H9 (cell line): ENCODE results near the gene KIR3DL1. TPM values are rescaled to one million over a fixed set of nuclear protein-coding genes. Genes with fewer than 3 reads are reported as not detected.
"Not testable (repeated sequence)": the region's sequence is repeated elsewhere in the genome, so short reads cannot be mapped to it uniquely, and the experiment has no call there.

Experiments
- DNase-seq: peaks from one replicate; pipeline ENCODE4 v3.0.0-alpha.2; 2017
- H2AFZ ChIP-seq: one replicate; pipeline ENCODE4 v1.6.1; 2013; ENCODE audit warnings: mild to moderate bottlenecking, low read length, control low read depth, moderate library complexity
- H2AK5ac ChIP-seq: 2 replicates; pipeline ENCODE4 v1.6.1; 2013; ENCODE audit warnings: low read length, control low read depth, mixed read lengths; ENCODE audit not compliant: insufficient read length
- H2BK120ac ChIP-seq: one replicate; pipeline ENCODE4 v1.6.1; 2013; ENCODE audit warnings: low read depth, mild to moderate bottlenecking, low read length, control low read depth, inconsistent platforms; ENCODE audit not compliant: poor library complexity, severe bottlenecking
- H2BK12ac ChIP-seq: 2 replicates; pipeline ENCODE4 v1.6.1; 2013; ENCODE audit warnings: low read length, control low read depth, mixed read lengths, low read depth; ENCODE audit not compliant: insufficient read length
- H2BK15ac ChIP-seq: 2 replicates; pipeline ENCODE4 v1.6.1; 2013; ENCODE audit warnings: low read depth, low read length, control low read depth
- H2BK20ac ChIP-seq: one replicate; pipeline ENCODE4 v1.6.1; 2013; ENCODE audit warnings: low read depth, mild to moderate bottlenecking, low read length, control low read depth, inconsistent platforms; ENCODE audit not compliant: poor library complexity, severe bottlenecking
- H2BK5ac ChIP-seq: 2 replicates; pipeline ENCODE4 v1.6.1; 2013; ENCODE audit warnings: low read length, control low read depth, mixed read lengths; ENCODE audit not compliant: insufficient read length
- H3K14ac ChIP-seq: 2 replicates; pipeline ENCODE4 v1.6.1; 2013; ENCODE audit warnings: low read length, control low read depth; ENCODE audit not compliant: insufficient read depth
- H3K18ac ChIP-seq: 2 replicates; pipeline ENCODE4 v1.6.1; 2013; ENCODE audit warnings: low read depth, mild to moderate bottlenecking, mixed read lengths, low read length, control low read depth; ENCODE audit not compliant: insufficient read length
- H3K23ac ChIP-seq: 2 replicates; pipeline ENCODE4 v1.6.1; 2013; ENCODE audit warnings: low read length, control low read depth, mixed read lengths, low read depth; ENCODE audit not compliant: insufficient read length
- H3K23me2 ChIP-seq: 2 replicates; pipeline ENCODE4 v1.6.1; 2013; ENCODE audit warnings: low read depth, mild to moderate bottlenecking, mixed read lengths, low read length, control low read depth; ENCODE audit not compliant: insufficient read length, poor library complexity, severe bottlenecking
- H3K27ac ChIP-seq: 2 replicates; pipeline ENCODE4 v1.5.1; 2013; ENCODE audit warnings: low read length, control low read depth, mixed read lengths, low read depth; ENCODE audit not compliant: insufficient read length
- H3K27me3 ChIP-seq: 2 replicates; pipeline ENCODE4 v1.6.1; 2013; ENCODE audit warnings: low read length, control low read depth, inconsistent platforms; ENCODE audit not compliant: insufficient read depth
- H3K4ac ChIP-seq: 2 replicates; pipeline ENCODE4 v1.6.1; 2013; ENCODE audit warnings: low read depth, mild to moderate bottlenecking, control low read depth, inconsistent platforms, low read length, moderate library complexity
- H3K4me1 ChIP-seq: 2 replicates; pipeline ENCODE4 v1.6.1; 2013; ENCODE audit warnings: low read length, control low read depth, inconsistent platforms; ENCODE audit not compliant: insufficient read depth
- H3K4me2 ChIP-seq: 2 replicates; pipeline ENCODE4 v1.6.1; 2013; ENCODE audit warnings: low read length, control low read depth, mixed read lengths; ENCODE audit not compliant: insufficient read length, insufficient read depth
- H3K56ac ChIP-seq: 2 replicates; pipeline ENCODE4 v1.6.1; 2013; ENCODE audit warnings: low read depth, mild to moderate bottlenecking, mixed read lengths, low read length, control low read depth; ENCODE audit not compliant: insufficient read length
- H3K79me1 ChIP-seq: 2 replicates; pipeline ENCODE4 v1.6.1; 2013; ENCODE audit warnings: low read depth, mild to moderate bottlenecking, moderate library complexity, low read length, control low read depth, inconsistent platforms; ENCODE audit not compliant: insufficient read depth, poor library complexity, severe bottlenecking
- H3K79me2 ChIP-seq: 2 replicates; pipeline ENCODE4 v1.6.1; 2013; ENCODE audit warnings: low read length, control low read depth, inconsistent platforms; ENCODE audit not compliant: insufficient read depth
- H3K9ac ChIP-seq: 2 replicates; pipeline ENCODE4 v1.6.1; 2013; ENCODE audit warnings: low read length, control low read depth, mixed read lengths; ENCODE audit not compliant: insufficient read length; ENCODE audit errors: extremely low read depth
- H3K9me3 ChIP-seq: one replicate; pipeline ENCODE4 v1.6.1; 2013; ENCODE audit warnings: low read depth, low read length, inconsistent platforms; ENCODE audit not compliant: control insufficient read depth
- H3T11ph ChIP-seq: one replicate; pipeline ENCODE4 v1.6.1; 2013; ENCODE audit warnings: mild to moderate bottlenecking, low read length, control low read depth, inconsistent platforms
- H4K20me1 ChIP-seq: one replicate; pipeline ENCODE4 v1.6.1; 2013; ENCODE audit not compliant: control insufficient read depth, insufficient read length, insufficient read depth
- H4K5ac ChIP-seq: 2 replicates; pipeline ENCODE4 v1.6.1; 2013; ENCODE audit warnings: low read depth, mild to moderate bottlenecking, mixed read lengths, low read length, control low read depth; ENCODE audit not compliant: insufficient read length
- H4K8ac ChIP-seq: replicated peaks from 2 replicates; pipeline ENCODE4 v1.6.1; 2013; ENCODE audit warnings: low read length, control low read depth, mixed read lengths, low read depth; ENCODE audit not compliant: insufficient read length
- H4K91ac ChIP-seq: 2 replicates; pipeline ENCODE4 v1.6.1; 2013; ENCODE audit warnings: low read depth, mild to moderate bottlenecking, moderate library complexity, mixed read lengths, low read length, control low read depth; ENCODE audit not compliant: insufficient read length
- H3K27ac Mint-ChIP-seq, 3 experiments: 2 replicates in 2 of 3; 3 replicates in 1 of 3; pipeline ENCODE4 v1.8.0; 2020 to 2021; ENCODE audit warnings: mixed read lengths in 3 of 3, mild to moderate bottlenecking in 1 of 3, moderate library complexity in 1 of 3
- H3K27me3 Mint-ChIP-seq: 2 replicates; pipeline ENCODE4 v1.8.0; 2021; ENCODE audit warnings: low read depth, mild to moderate bottlenecking, moderate library complexity, mixed read lengths
- H3K36me3 Mint-ChIP-seq, 3 experiments: 2 replicates in 2 of 3; 3 replicates in 1 of 3; pipeline ENCODE4 v1.8.0; 2020 to 2021; ENCODE audit warnings: low read depth in 3 of 3, mixed read lengths in 3 of 3; ENCODE audit not compliant: insufficient read depth in 1 of 3
- H3K4me1 Mint-ChIP-seq, 2 experiments: 2 replicates each; pipeline ENCODE4 v1.8.0; 2020; ENCODE audit warnings: mixed read lengths in 2 of 2
- H3K4me3 Mint-ChIP-seq, 2 experiments: 2 replicates in 1 of 2; 3 replicates in 1 of 2; pipeline ENCODE4 v1.8.0; 2020 to 2021; ENCODE audit warnings: mild to moderate bottlenecking in 2 of 2, mixed read lengths in 2 of 2, moderate library complexity in 1 of 2
- H3K9me3 Mint-ChIP-seq, 2 experiments: 2 replicates in 1 of 2; 3 replicates in 1 of 2; pipeline ENCODE4 v1.8.0; 2020; ENCODE audit warnings: mild to moderate bottlenecking in 2 of 2, mixed read lengths in 2 of 2, moderate library complexity in 1 of 2
- CTCF ChIP-seq: fragments of 200-600 bp; sonication (generic); conservative IDR thresholded peaks from 3 replicates; pipeline ENCODE4 v1.8.0; 2021; ENCODE audit warnings: antibody characterized with exemption, mild to moderate bottlenecking
- WGBS: extraction: QIAGEN DNeasy Blood & Tissue Kit; methylation state at CpG from one replicate; pipeline ENCODE4 v1.1.7; 2013; ENCODE audit warnings: missing lambda C conversion rate, low lambda C conversion rate, mixed read lengths; ENCODE audit not compliant: insufficient read length; ENCODE audit errors: extremely low coverage; 5-methylcytosine and 5-hydroxymethylcytosine counted together
- total RNA-seq: library from RNA; stranded (reverse); gene quantifications from 2 replicates; pipeline ENCODE4 v1.2.1, GENCODE V29; 2021

KIR3DL1 gene
- total RNA-seq, 1 experiment from 2014 or later = not detected

- Histone ChIP-seq H2BK5ac (no peak overlapping the region), H3K9me3 (peaks cover 96% of the 10 kb centered on the region), H3K4ac (no peak overlapping the region), H2BK12ac (no peak overlapping the region), H4K91ac (no peak overlapping the region), H3K27ac (no peak overlapping the region), H3K27me3 (no peaks in the 10 kb centered on the region), H4K5ac (no peak overlapping the region), H3K23me2 (no peaks in the 10 kb centered on the region), H2AFZ (no peak overlapping the region), H2BK20ac (no peak overlapping the region), H2BK15ac (no peak overlapping the region), H3K4me2 (no peak overlapping the region), H3K9ac (no peak overlapping the region), H2AK5ac (no peak overlapping the region), H3K23ac (no peak overlapping the region), H3T11ph (no peak overlapping the region), H4K20me1 (no peaks in the 10 kb centered on the region), H3K14ac (no peak overlapping the region), H3K79me2 (no peaks in the 10 kb centered on the region), H3K56ac (no peak overlapping the region), H3K79me1 (no peaks in the 10 kb centered on the region), H3K18ac (no peak overlapping the region), H4K8ac (no peak overlapping the region), H2BK120ac (no peak overlapping the region), H3K4me1 (no peaks in the 10 kb centered on the region)
- no peak for TF ChIP-seq CTCF
- Mint-ChIP-seq H3K4me3 (no peak overlapping the region), H3K36me3 (peaks cover 18 to 56% (median 22%) of the 10 kb centered on the region in 3 experiments; a peak in 6 of 7 replicates), H3K4me1 (no peaks in the 10 kb centered on the region), H3K9me3 (peaks cover 96 to 99% of the 10 kb centered on the region in 2 experiments), H3K27ac (no peak overlapping the region), H3K27me3 (peaks cover 4% of the 10 kb centered on the region)
- DNase-seq = no peak
- WGBS = no CpG with 5 or more reads among the region's 2 CpGs
Observed at GRCh38 chr19:54806516-54806838, 9.8 kb upstream of the KIR3DL1 start.

GRCh38 chr19:54814571-54814970 is 1.7 kb upstream of the KIR3DL1 start:
- not testable (repeated sequence) for H4K91ac ChIP-seq, H3K4me2 ChIP-seq, H2BK12ac ChIP-seq, H3K79me1 ChIP-seq, H2BK5ac ChIP-seq, DNase-seq, H2AK5ac ChIP-seq, H3K4me1 ChIP-seq, H3T11ph ChIP-seq, H4K5ac ChIP-seq, H2BK120ac ChIP-seq, H3K4me1 Mint-ChIP-seq, H3K27ac Mint-ChIP-seq, H2BK20ac ChIP-seq, H3K4me3 Mint-ChIP-seq, H2AFZ ChIP-seq, H3K23me2 ChIP-seq, H3K14ac ChIP-seq, H3K9ac ChIP-seq, H3K4ac ChIP-seq, H4K8ac ChIP-seq, H4K20me1 ChIP-seq, H3K27ac ChIP-seq, H3K23ac ChIP-seq, H3K18ac ChIP-seq, H3K27me3 ChIP-seq, H3K56ac ChIP-seq, H2BK15ac ChIP-seq, H3K79me2 ChIP-seq, H3K27me3 Mint-ChIP-seq
- H3K9me3 ChIP-seq = peaks cover 87% of the 10 kb centered on the region
- H3K36me3 Mint-ChIP-seq = peaks cover 17 to 48% (median 32%) of the 10 kb centered on the region in 3 experiments
- H3K9me3 Mint-ChIP-seq = peaks cover 96 to 98% of the 10 kb centered on the region in 2 experiments
- WGBS = no CpG with 5 or more reads among the region's 3 CpGs
